CD4-positive, alpha-beta T cell (primary cell): Measurements from ENCODE around the gene HPD. TPM values are rescaled to one million over a fixed set of nuclear protein-coding genes. Genes with fewer than 3 reads are reported as not detected.
"Not testable (repeated sequence)": the region's sequence is repeated elsewhere in the genome, so short reads cannot be mapped to it uniquely, and the experiment has no call there.

Experiments used
- ATAC-seq: fragments of 200-7000 bp; cut with Tn5 transposase; one replicate; pipeline ENCODE4 v1.10.0; 2022; ENCODE audit warnings: mild to moderate bottlenecking; ENCODE audit not compliant: poor library complexity
- CTCF ChIA-PET: fragments of 350-600 bp; sonication (Branson Sonifier 250); formaldehyde crosslinking; loops from one replicate; lab custom pipeline; 2021; ENCODE audit warnings: antibody characterized with exemption, inconsistent platforms; lab: Charles Lee
- POLR2A ChIA-PET: fragments of 350-600 bp; sonication (Branson Sonifier 250); formaldehyde crosslinking; loops from one replicate; lab custom pipeline; 2021; ENCODE audit warnings: antibody characterized with exemption, inconsistent platforms; lab: Charles Lee
- DNase-seq, 14 experiments: peaks; one replicate each; pipeline ENCODE4 v3.0.0-alpha.2; 2013 to 2020; ENCODE audit warnings: mixed read lengths in 2 of 14
- H3K27ac ChIP-seq, 2 donors: one replicate each; pipeline versions ENCODE4 v1.5.1 to v1.7.0; 2013; ENCODE audit warnings: low read length in 2 of 2, low read depth in 1 of 2, mild to moderate bottlenecking in 1 of 2
- H3K27me3 ChIP-seq, 2 experiments: 1 replicate in 1 of 2; 2 replicates in 1 of 2; pipeline versions ENCODE4 v1.6.1 to v1.7.0; 2013; ENCODE audit warnings: low read length in 2 of 2, control low read depth in 1 of 2, mild to moderate bottlenecking in 1 of 2, moderate library complexity in 1 of 2; ENCODE audit not compliant: insufficient read depth in 2 of 2, control insufficient read depth in 1 of 2
- H3K36me3 ChIP-seq: one replicate; pipeline ENCODE4 v1.6.1; 2013; ENCODE audit warnings: low read length, control low read depth; ENCODE audit not compliant: insufficient read depth
- H3K4me1 ChIP-seq: one replicate; pipeline ENCODE4 v1.6.1; 2013; ENCODE audit warnings: low read length, control low read depth; ENCODE audit not compliant: insufficient read depth
- H3K4me3 ChIP-seq: one replicate; pipeline ENCODE4 v1.5.1; 2013; ENCODE audit warnings: mild to moderate bottlenecking, low read length, moderate library complexity
- H3K9me3 ChIP-seq, 2 experiments: 1 replicate in 1 of 2; 2 replicates in 1 of 2; pipeline versions ENCODE4 v1.6.1 to v1.7.0; 2013; ENCODE audit warnings: low read length in 2 of 2, mild to moderate bottlenecking in 2 of 2, control low read depth in 1 of 2, moderate library complexity in 1 of 2; ENCODE audit not compliant: control insufficient read depth in 1 of 2, insufficient read depth in 1 of 2
- H3K27ac Mint-ChIP-seq: one replicate; pipeline ENCODE4 v1.8.0; 2020; ENCODE audit warnings: mixed read lengths
- H3K27me3 Mint-ChIP-seq: one replicate; pipeline ENCODE4 v1.8.0; 2021; ENCODE audit warnings: mixed read lengths
- H3K36me3 Mint-ChIP-seq: one replicate; pipeline ENCODE4 v1.8.0; 2021; ENCODE audit warnings: low read depth, mixed read lengths
- H3K4me1 Mint-ChIP-seq: one replicate; pipeline ENCODE4 v1.8.0; 2021; ENCODE audit warnings: low read depth, mixed read lengths
- H3K4me3 Mint-ChIP-seq: one replicate; pipeline ENCODE4 v1.8.0; 2020; ENCODE audit warnings: mild to moderate bottlenecking, mixed read lengths
- H3K9me3 Mint-ChIP-seq: one replicate; pipeline ENCODE4 v1.8.0; 2020; ENCODE audit warnings: mixed read lengths
- CTCF ChIP-seq: fragments of 200-600 bp; IDR thresholded peaks from one replicate; pipeline ENCODE4 v1.8.0; 2022; ENCODE audit warnings: antibody characterized with exemption, mild to moderate bottlenecking
- intact Hi-C, 2 experiments: fragments of 100-400 bp; cut with DNase I in 1 of 2; cut with micrococcal nuclease in 1 of 2; formaldehyde crosslinking; loops; one replicate each; pipeline versions ENCODE4 v1.15.1 to v1.9.0; 2023 to 2025; cut with DNase I, micrococcal nuclease
- total RNA-seq, 174 experiments: library from RNA in 2 of 174; stranded (reverse) in 2 of 174; gene quantifications; one replicate each; pipeline ENCODE4 v1.2.3 and lab custom pipeline; 2021 to 2026

HPD gene
- total RNA-seq, 2 experiments from 2014 or later, result not detected

- Mint-ChIP-seq H3K27me3 (no peaks in the 10 kb centered on the region), H3K9me3 (no peaks in the 10 kb centered on the region), H3K27ac (no peak overlapping the region), H3K4me3 (no peak overlapping the region), H3K36me3 (no peaks in the 10 kb centered on the region), H3K4me1 (no peaks in the 10 kb centered on the region)
- CTCF ChIA-PET, result no interaction called here
- Histone ChIP-seq H3K36me3 (no peaks in the 10 kb centered on the region), H3K27me3 (no peaks in the 10 kb centered on the region), H3K4me3 (no peak overlapping the region), H3K4me1 (no peaks in the 10 kb centered on the region), H3K9me3 (no peaks in the 10 kb centered on the region), H3K27ac (no peak overlapping the region)
- intact Hi-C loops, result loop anchor here in 1 of 2 experiments (10.0 kb wide), 1 partner anchor 108 kb away; no protein-coding TSS in a partner anchor
- POLR2A ChIA-PET, result no interaction called here
- no peak for DNase-seq
- no peak for TF ChIP-seq CTCF
- no peak for ATAC-seq
Measured at GRCh38 chr12:121866331-121866730, 7.7 kb upstream of the HPD start.

GRCh38 chr12:121861636-121862254 is 3.1 kb upstream of the HPD start:
- ChIA-PET CTCF (no interaction called here), POLR2A (no interaction called here)
- H3K27ac Mint-ChIP-seq, result no peak overlapping the region
- H3K9me3 ChIP-seq, result no peaks in the 10 kb centered on the region
- H3K4me1 Mint-ChIP-seq, result no peaks in the 10 kb centered on the region
- DNase-seq (no peak), ATAC-seq (no peak)
- intact Hi-C loops, result loop anchor here in 1 of 2 experiments (10.0 kb wide), 1 partner anchor 113 kb away; no protein-coding TSS in a partner anchor
- no peaks in the 10 kb centered on the region for H3K9me3 Mint-ChIP-seq
- no peaks in the 10 kb centered on the region for H3K4me1 ChIP-seq
- H3K4me3 ChIP-seq, result no peak overlapping the region
- no peak for TF ChIP-seq CTCF
- H3K27me3 Mint-ChIP-seq, result no peaks in the 10 kb centered on the region
- H3K4me3 Mint-ChIP-seq, result no peak overlapping the region
- H3K36me3 Mint-ChIP-seq, result no peaks in the 10 kb centered on the region
- no peaks in the 10 kb centered on the region for H3K27me3 ChIP-seq
- no peaks in the 10 kb centered on the region for H3K36me3 ChIP-seq
- H3K27ac ChIP-seq, result no peak overlapping the region

- CTCF ChIA-PET, result not testable (repeated sequence)
Measured at GRCh38 chr12:121860699-121861098, 2.0 kb upstream of the HPD start.

GRCh38 chr12:121860257-121860656 is 1.6 kb upstream of the HPD start:
- CTCF ChIA-PET, result no interaction called here
- POLR2A ChIA-PET, result no interaction called here

More at GRCh38 chr12:121860699-121861098, 2.0 kb upstream of the HPD start:
- H3K4me3 ChIP-seq, H3K4me1 ChIP-seq, H3K27me3 ChIP-seq, H3K27ac ChIP-seq, H3K9me3 ChIP-seq, H3K36me3 ChIP-seq, POLR2A ChIA-PET, H3K27me3 Mint-ChIP-seq, H3K4me1 Mint-ChIP-seq, H3K27ac Mint-ChIP-seq, H3K9me3 Mint-ChIP-seq, DNase-seq, ATAC-seq, H3K4me3 Mint-ChIP-seq, H3K36me3 Mint-ChIP-seq: not testable (repeated sequence)
- intact Hi-C loops, result loop anchor here in 1 of 2 experiments (10.0 kb wide), 1 partner anchor 114 kb away; no protein-coding TSS in a partner anchor

More at GRCh38 chr12:121860257-121860656, 1.6 kb upstream of the HPD start:
- Histone ChIP-seq H3K9me3 (no peaks in the 10 kb centered on the region), H3K27me3 (no peaks in the 10 kb centered on the region), H3K27ac (no peak overlapping the region), H3K4me1 (no peaks in the 10 kb centered on the region), H3K4me3 (no peak overlapping the region), H3K36me3 (no peaks in the 10 kb centered on the region)
- H3K4me3 Mint-ChIP-seq, result no peak overlapping the region
- no peaks in the 10 kb centered on the region for H3K4me1 Mint-ChIP-seq
- no peak for TF ChIP-seq CTCF
- H3K36me3 Mint-ChIP-seq, result no peaks in the 10 kb centered on the region
- intact Hi-C loops, result loop anchor here in 1 of 2 experiments (10.0 kb wide), 1 partner anchor 115 kb away; no protein-coding TSS in a partner anchor
- ATAC-seq (no peak), DNase-seq (no peak)
- H3K27ac Mint-ChIP-seq, result no peak overlapping the region
- no peaks in the 10 kb centered on the region for H3K27me3 Mint-ChIP-seq
- no peaks in the 10 kb centered on the region for H3K9me3 Mint-ChIP-seq
